Mesodermal cell (in vitro differentiated cells): ENCODE data around the gene TCF4.

Experiments used
- H3K27ac ChIP-seq: 2 replicates; pipeline ENCODE4 v1.7.0; 2013; ENCODE audit warnings: mild to moderate bottlenecking, low read depth, low read length, moderate library complexity; ENCODE audit not compliant: severe bottlenecking
- H3K36me3 ChIP-seq: 2 replicates; pipeline ENCODE4 v1.7.1; 2013; ENCODE audit warnings: mild to moderate bottlenecking, low read length, moderate library complexity; ENCODE audit not compliant: control insufficient read depth, insufficient read depth
- H3K4me1 ChIP-seq: one replicate; pipeline ENCODE4 v1.7.1; 2013; ENCODE audit warnings: mild to moderate bottlenecking, low read length; ENCODE audit not compliant: insufficient read depth, control insufficient read depth, poor library complexity, severe bottlenecking
- H3K4me3 ChIP-seq: 2 replicates; pipeline ENCODE4 v1.7.0; 2013; ENCODE audit warnings: low read length, control low read depth, mild to moderate bottlenecking; ENCODE audit not compliant: insufficient read depth, poor library complexity, severe bottlenecking; ENCODE audit errors: extremely low read depth
- H3K9me3 ChIP-seq: 2 replicates; pipeline ENCODE4 v1.7.1; 2013; ENCODE audit warnings: mild to moderate bottlenecking, low read length, moderate library complexity; ENCODE audit not compliant: control insufficient read depth
- WGBS, 2 experiments: methylation state at CpG; one replicate each; pipeline ENCODE4 v1.1.5; 2013; ENCODE audit warnings: missing lambda C conversion rate in 2 of 2; ENCODE audit not compliant: insufficient coverage in 2 of 2; 5-methylcytosine and 5-hydroxymethylcytosine counted together

Gene TCF4

GRCh38 chr18:55370936-55371335, 217.1 kb downstream of the TCF4 start:
- Histone ChIP-seq H3K4me3 (no peak overlapping the region), H3K4me1 (no peaks in the 10 kb centered on the region)

GRCh38 chr18:55369346-55369745, 218.6 kb downstream of the TCF4 start:
- H3K36me3 ChIP-seq: peaks cover 17% of the 10 kb centered on the region
- no peaks in the 10 kb centered on the region for H3K9me3 ChIP-seq
- H3K27ac ChIP-seq: no peak overlapping the region
- H3K4me1 ChIP-seq: no peaks in the 10 kb centered on the region
- H3K4me3 ChIP-seq: no peak overlapping the region
- 100% methylated on average over 1 of the region's 2 CpGs; no CpG with 5 or more reads in 1 of the 2 experiments for WGBS, 2 experiments

More at GRCh38 chr18:55370936-55371335, 217.1 kb downstream of the TCF4 start:
- Histone ChIP-seq H3K9me3 (no peaks in the 10 kb centered on the region), H3K36me3 (peaks cover 18% of the 10 kb centered on the region), H3K27ac (no peak overlapping the region)

GRCh38 chr18:55365342-55365741, 222.7 kb downstream of the TCF4 start:
- H3K27ac ChIP-seq: no peak overlapping the region
- H3K9me3 ChIP-seq: no peaks in the 10 kb centered on the region
- H3K4me3 ChIP-seq: no peak overlapping the region
- 94 to 96% methylated on average over 2 of the region's 2 CpGs for WGBS, 2 experiments
- H3K36me3 ChIP-seq: peaks cover 21% of the 10 kb centered on the region
- no peaks in the 10 kb centered on the region for H3K4me1 ChIP-seq

GRCh38 chr18:55362303-55362702, 225.7 kb downstream of the TCF4 start:
- peaks cover 27% of the 10 kb centered on the region for H3K36me3 ChIP-seq
- WGBS, 2 experiments: 95% methylated on average over 2 of the region's 3 CpGs; no CpG with 5 or more reads in 1 of the 2 experiments
- no peak overlapping the region for H3K4me3 ChIP-seq
- H3K27ac ChIP-seq: no peak overlapping the region
- no peaks in the 10 kb centered on the region for H3K9me3 ChIP-seq
- no peaks in the 10 kb centered on the region for H3K4me1 ChIP-seq

- Histone ChIP-seq H3K36me3 (peaks cover 27% of the 10 kb centered on the region), H3K4me1 (no peaks in the 10 kb centered on the region), H3K27ac (no peak overlapping the region), H3K9me3 (no peaks in the 10 kb centered on the region), H3K4me3 (no peak overlapping the region)
- 97 to 100% methylated on average over 2 to 3 of the region's 3 CpGs for WGBS, 2 experiments
Observed at GRCh38 chr18:55361492-55362250, 226.3 kb downstream of the TCF4 start.

- Histone ChIP-seq H3K36me3 (peaks cover 27% of the 10 kb centered on the region), H3K4me3 (no peak overlapping the region), H3K9me3 (no peaks in the 10 kb centered on the region), H3K4me1 (peaks cover 5% of the 10 kb centered on the region), H3K27ac (no peak overlapping the region)
- 100% methylated on average over 1 of the region's 1 CpG for WGBS, 2 experiments
Observed at GRCh38 chr18:55360061-55360460, 227.9 kb downstream of the TCF4 start.

- no peaks in the 10 kb centered on the region for H3K9me3 ChIP-seq
- peaks cover 28% of the 10 kb centered on the region for H3K4me1 ChIP-seq
- WGBS, 2 experiments: no CpG with 5 or more reads among the region's 3 CpGs
- peaks cover 22% of the 10 kb centered on the region for H3K36me3 ChIP-seq
- no peak overlapping the region for H3K4me3 ChIP-seq
- no peak overlapping the region for H3K27ac ChIP-seq
Observed at GRCh38 chr18:55356815-55357214, 231.2 kb downstream of the TCF4 start.

GRCh38 chr18:55355223-55355622, 232.8 kb downstream of the TCF4 start:
- no peaks in the 10 kb centered on the region for H3K9me3 ChIP-seq
- no peak overlapping the region for H3K4me3 ChIP-seq
- WGBS, 2 experiments: 88 to 95% methylated on average over 4 of the region's 4 CpGs
- peaks cover 29% of the 10 kb centered on the region for H3K4me1 ChIP-seq
- H3K36me3 ChIP-seq: peaks cover 21% of the 10 kb centered on the region
- H3K27ac ChIP-seq: no peak overlapping the region

GRCh38 chr18:55354795-55355194, 233.2 kb downstream of the TCF4 start:
- H3K4me3 ChIP-seq: no peak overlapping the region
- H3K4me1 ChIP-seq: peaks cover 29% of the 10 kb centered on the region
- H3K36me3 ChIP-seq: peaks cover 21% of the 10 kb centered on the region
- 100% methylated on average over 1 to 4 of the region's 4 CpGs for WGBS, 2 experiments
- no peaks in the 10 kb centered on the region for H3K9me3 ChIP-seq
- H3K27ac ChIP-seq: no peak overlapping the region

- Histone ChIP-seq H3K4me1 (peaks cover 29% of the 10 kb centered on the region), H3K36me3 (peaks cover 19% of the 10 kb centered on the region), H3K9me3 (no peaks in the 10 kb centered on the region), H3K4me3 (no peak overlapping the region), H3K27ac (peak overlapping the region; percentile 24)
- 71 to 97% methylated on average over 1 to 3 of the region's 3 CpGs for WGBS, 2 experiments
Observed at GRCh38 chr18:55353806-55354205, 234.2 kb downstream of the TCF4 start.

- Histone ChIP-seq H3K9me3 (no peaks in the 10 kb centered on the region), H3K36me3 (peaks cover 15% of the 10 kb centered on the region), H3K4me1 (peaks cover 29% of the 10 kb centered on the region), H3K4me3 (no peak overlapping the region), H3K27ac (peak overlapping the region; percentile 24)
- no CpG with 5 or more reads among the region's 3 CpGs for WGBS, 2 experiments
Observed at GRCh38 chr18:55353391-55353790, 234.6 kb downstream of the TCF4 start.
